Mammary epithelial cell (primary cell): ENCODE measurements around the gene KCTD13.

ENCODE experiments used
- CTCF ChIP-seq, 2 donors: IDR thresholded peaks in 1 of 2; conservative IDR thresholded peaks in 1 of 2; 2 replicates each; pipeline ENCODE4 v1.5.1; 2011 to 2012; ENCODE audit warnings: inconsistent platforms in 2 of 2, low read length in 2 of 2, mild to moderate bottlenecking in 2 of 2, control low read depth in 1 of 2, low read depth in 1 of 2; ENCODE audit not compliant: insufficient read depth in 1 of 2; ENCODE audit errors: extremely low read depth in 1 of 2
- EZH2 ChIP-seq: IDR thresholded peaks from 2 replicates; pipeline ENCODE4 v1.6.1; 2012; ENCODE audit warnings: low read length, inconsistent platforms, borderline replicate concordance

DNA sequence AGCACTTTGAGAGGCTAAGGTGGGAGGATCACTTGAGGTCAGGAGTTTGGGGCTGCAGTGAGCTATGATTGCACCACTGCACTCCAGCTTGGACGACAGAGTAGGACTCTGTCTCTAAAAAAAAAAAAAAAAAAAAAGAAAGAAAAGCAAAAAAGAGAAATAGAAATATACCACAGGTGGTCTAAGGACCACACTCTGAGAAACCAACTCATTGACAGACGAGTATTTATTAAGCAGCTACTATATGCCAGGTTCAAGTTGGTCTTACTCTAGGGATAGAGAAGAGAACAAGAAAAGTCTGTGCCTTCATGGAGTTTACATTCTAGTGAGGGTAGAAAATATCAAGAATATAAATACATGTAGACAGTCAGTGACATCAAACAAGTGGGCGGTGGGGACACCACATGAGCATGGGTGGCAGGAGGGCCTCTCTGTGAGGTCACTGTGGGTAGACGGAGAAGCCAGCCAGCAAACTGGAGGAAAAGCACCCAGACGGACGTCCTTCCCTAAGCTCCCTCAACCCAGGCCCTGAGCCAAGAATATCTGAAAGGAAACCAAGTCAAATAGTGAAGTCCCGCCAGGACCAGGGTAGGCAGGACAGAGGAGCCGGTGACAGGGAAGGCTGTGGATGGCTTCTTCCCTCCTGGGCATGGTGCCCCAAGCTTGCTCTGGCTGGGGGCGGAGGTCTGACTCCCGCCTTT, 67.7 kb downstream of the KCTD13 start:
- TF ChIP-seq CTCF (conservative IDR thresholded peaks at IDR 0.05 in 1 of 2, IDR thresholded peaks at IDR 0.05 in 1 of 2; ENCODE audit: extremely low read depth in 1 of 2, insufficient read depth in 1 of 2, low read depth in 1 of 2, low read length in 2 of 2), result no peak
- TF ChIP-seq EZH2, result no peak
